CD4-positive, alpha-beta T cell (primary cell): ENCODE measurements around the gene ACACA. TPM values are rescaled to one million over a fixed set of nuclear protein-coding genes. Genes with fewer than 3 reads are reported as not detected.

Experiments
- ATAC-seq: fragments of 200-7000 bp; cut with Tn5 transposase; one replicate; pipeline ENCODE4 v1.10.0; 2022; ENCODE audit warnings: mild to moderate bottlenecking; ENCODE audit not compliant: poor library complexity
- CTCF ChIA-PET: fragments of 350-600 bp; sonication (Branson Sonifier 250); formaldehyde crosslinking; loops from one replicate; lab custom pipeline; 2021; ENCODE audit warnings: antibody characterized with exemption, inconsistent platforms; lab: Charles Lee
- POLR2A ChIA-PET: fragments of 350-600 bp; sonication (Branson Sonifier 250); formaldehyde crosslinking; loops from one replicate; lab custom pipeline; 2021; ENCODE audit warnings: antibody characterized with exemption, inconsistent platforms; lab: Charles Lee
- DNase-seq, 14 experiments: peaks; one replicate each; pipeline ENCODE4 v3.0.0-alpha.2; 2013 to 2020; ENCODE audit warnings: mixed read lengths in 2 of 14
- H3K27ac ChIP-seq, 2 donors: one replicate each; pipeline versions ENCODE4 v1.5.1 to v1.7.0; 2013; ENCODE audit warnings: low read length in 2 of 2, low read depth in 1 of 2, mild to moderate bottlenecking in 1 of 2
- H3K27me3 ChIP-seq, 2 experiments: 1 replicate in 1 of 2; 2 replicates in 1 of 2; pipeline versions ENCODE4 v1.6.1 to v1.7.0; 2013; ENCODE audit warnings: low read length in 2 of 2, control low read depth in 1 of 2, mild to moderate bottlenecking in 1 of 2, moderate library complexity in 1 of 2; ENCODE audit not compliant: insufficient read depth in 2 of 2, control insufficient read depth in 1 of 2
- H3K36me3 ChIP-seq: one replicate; pipeline ENCODE4 v1.6.1; 2013; ENCODE audit warnings: low read length, control low read depth; ENCODE audit not compliant: insufficient read depth
- H3K4me1 ChIP-seq: one replicate; pipeline ENCODE4 v1.6.1; 2013; ENCODE audit warnings: low read length, control low read depth; ENCODE audit not compliant: insufficient read depth
- H3K4me3 ChIP-seq: one replicate; pipeline ENCODE4 v1.5.1; 2013; ENCODE audit warnings: mild to moderate bottlenecking, low read length, moderate library complexity
- H3K9me3 ChIP-seq, 2 experiments: 1 replicate in 1 of 2; 2 replicates in 1 of 2; pipeline versions ENCODE4 v1.6.1 to v1.7.0; 2013; ENCODE audit warnings: low read length in 2 of 2, mild to moderate bottlenecking in 2 of 2, control low read depth in 1 of 2, moderate library complexity in 1 of 2; ENCODE audit not compliant: control insufficient read depth in 1 of 2, insufficient read depth in 1 of 2
- H3K27ac Mint-ChIP-seq: one replicate; pipeline ENCODE4 v1.8.0; 2020; ENCODE audit warnings: mixed read lengths
- H3K27me3 Mint-ChIP-seq: one replicate; pipeline ENCODE4 v1.8.0; 2021; ENCODE audit warnings: mixed read lengths
- H3K36me3 Mint-ChIP-seq: one replicate; pipeline ENCODE4 v1.8.0; 2021; ENCODE audit warnings: low read depth, mixed read lengths
- H3K4me1 Mint-ChIP-seq: one replicate; pipeline ENCODE4 v1.8.0; 2021; ENCODE audit warnings: low read depth, mixed read lengths
- H3K4me3 Mint-ChIP-seq: one replicate; pipeline ENCODE4 v1.8.0; 2020; ENCODE audit warnings: mild to moderate bottlenecking, mixed read lengths
- H3K9me3 Mint-ChIP-seq: one replicate; pipeline ENCODE4 v1.8.0; 2020; ENCODE audit warnings: mixed read lengths
- intact Hi-C, 2 experiments: fragments of 100-400 bp; cut with DNase I in 1 of 2; cut with micrococcal nuclease in 1 of 2; formaldehyde crosslinking; loops; one replicate each; pipeline versions ENCODE4 v1.15.1 to v1.9.0; 2023 to 2025; cut with DNase I, micrococcal nuclease
- total RNA-seq, 174 experiments: library from RNA in 2 of 174; stranded (reverse) in 2 of 174; gene quantifications; one replicate each; pipeline ENCODE4 v1.2.3 and lab custom pipeline; 2021 to 2026
- TF ChIP-seq, protein P1 (sequence below): fragments of 200-600 bp; IDR thresholded peaks from one replicate; pipeline ENCODE4 v1.8.0; 2022; ENCODE audit warnings: antibody characterized with exemption, mild to moderate bottlenecking

The ACACA gene
- total RNA-seq, 2 experiments from 2014 or later = 26.0 to 28.9 TPM

DNA sequence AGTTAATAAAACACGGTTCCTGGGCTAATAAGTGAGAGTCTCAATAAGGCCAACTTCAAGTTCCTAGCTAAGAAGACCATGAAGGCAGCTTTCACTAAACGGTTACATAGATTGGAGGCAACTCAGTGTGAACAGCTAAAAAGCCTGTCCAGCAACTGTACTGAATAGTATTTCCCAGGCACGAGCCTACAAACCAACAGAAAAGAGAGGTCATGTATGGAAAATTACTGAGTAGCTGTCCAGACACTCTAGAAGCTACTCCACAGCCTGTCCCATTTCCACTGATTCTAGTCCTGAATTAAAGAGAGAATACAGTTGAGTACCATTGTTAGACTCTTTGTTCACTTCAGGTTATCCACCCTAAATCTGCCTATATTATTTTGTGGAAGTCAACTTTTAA lies 67.3 kb downstream of the ACACA start:
- ChIA-PET CTCF (no interaction called here), POLR2A (no interaction called here)
- no peaks in the 10 kb centered on the region for H3K4me1 ChIP-seq
- peaks cover 22% of the 10 kb centered on the region for H3K36me3 Mint-ChIP-seq
- no peaks in the 10 kb centered on the region for H3K9me3 ChIP-seq
- H3K27me3 ChIP-seq = no peaks in the 10 kb centered on the region
- H3K4me3 Mint-ChIP-seq = no peak overlapping the region
- no peak overlapping the region for H3K27ac ChIP-seq
- ATAC-seq (no peak), DNase-seq (no peak)
- no peak overlapping the region for H3K4me3 ChIP-seq
- H3K4me1 Mint-ChIP-seq = no peaks in the 10 kb centered on the region
- peaks cover 5% of the 10 kb centered on the region for H3K36me3 ChIP-seq
- intact Hi-C loops = no loop called here
- no peak overlapping the region for H3K27ac Mint-ChIP-seq
- H3K9me3 Mint-ChIP-seq = no peaks in the 10 kb centered on the region
- no peaks in the 10 kb centered on the region for H3K27me3 Mint-ChIP-seq
- TF ChIP-seq, protein P1, sequence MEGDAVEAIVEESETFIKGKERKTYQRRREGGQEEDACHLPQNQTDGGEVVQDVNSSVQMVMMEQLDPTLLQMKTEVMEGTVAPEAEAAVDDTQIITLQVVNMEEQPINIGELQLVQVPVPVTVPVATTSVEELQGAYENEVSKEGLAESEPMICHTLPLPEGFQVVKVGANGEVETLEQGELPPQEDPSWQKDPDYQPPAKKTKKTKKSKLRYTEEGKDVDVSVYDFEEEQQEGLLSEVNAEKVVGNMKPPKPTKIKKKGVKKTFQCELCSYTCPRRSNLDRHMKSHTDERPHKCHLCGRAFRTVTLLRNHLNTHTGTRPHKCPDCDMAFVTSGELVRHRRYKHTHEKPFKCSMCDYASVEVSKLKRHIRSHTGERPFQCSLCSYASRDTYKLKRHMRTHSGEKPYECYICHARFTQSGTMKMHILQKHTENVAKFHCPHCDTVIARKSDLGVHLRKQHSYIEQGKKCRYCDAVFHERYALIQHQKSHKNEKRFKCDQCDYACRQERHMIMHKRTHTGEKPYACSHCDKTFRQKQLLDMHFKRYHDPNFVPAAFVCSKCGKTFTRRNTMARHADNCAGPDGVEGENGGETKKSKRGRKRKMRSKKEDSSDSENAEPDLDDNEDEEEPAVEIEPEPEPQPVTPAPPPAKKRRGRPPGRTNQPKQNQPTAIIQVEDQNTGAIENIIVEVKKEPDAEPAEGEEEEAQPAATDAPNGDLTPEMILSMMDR = no peak

DNA sequence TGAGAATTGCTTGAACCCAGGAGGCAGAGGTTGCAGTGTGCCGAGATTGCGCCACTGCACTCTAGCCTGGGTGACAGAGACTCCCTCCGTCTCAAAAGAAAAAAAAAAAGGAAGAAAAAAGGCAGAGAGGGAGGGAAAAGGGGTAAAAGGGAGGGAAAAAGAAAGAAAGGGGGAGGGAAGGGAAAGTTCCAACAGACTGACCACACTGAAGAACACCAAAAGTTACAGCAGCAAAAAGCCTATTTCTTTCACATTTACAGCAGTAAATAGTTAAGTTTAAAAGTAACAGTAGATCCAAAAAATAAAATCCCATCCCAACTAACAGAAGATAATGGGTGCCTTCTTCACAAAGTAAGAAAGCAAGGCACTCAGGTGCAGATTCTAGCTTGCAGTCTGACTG lies 67.8 kb downstream of the ACACA start:
- TF ChIP-seq, protein P1 = no peak
- Mint-ChIP-seq H3K4me3 (no peak overlapping the region), H3K9me3 (no peaks in the 10 kb centered on the region), H3K27me3 (no peaks in the 10 kb centered on the region), H3K36me3 (peaks cover 22% of the 10 kb centered on the region), H3K4me1 (no peaks in the 10 kb centered on the region), H3K27ac (no peak overlapping the region)
- Histone ChIP-seq H3K36me3 (peaks cover 5% of the 10 kb centered on the region), H3K4me1 (no peaks in the 10 kb centered on the region), H3K4me3 (no peak overlapping the region), H3K27ac (no peak overlapping the region), H3K27me3 (no peaks in the 10 kb centered on the region), H3K9me3 (no peaks in the 10 kb centered on the region)
- CTCF ChIA-PET = no interaction called here
- no peak for ATAC-seq
- intact Hi-C loops = no loop called here
- POLR2A ChIA-PET = no interaction called here
- DNase-seq = no peak

DNA sequence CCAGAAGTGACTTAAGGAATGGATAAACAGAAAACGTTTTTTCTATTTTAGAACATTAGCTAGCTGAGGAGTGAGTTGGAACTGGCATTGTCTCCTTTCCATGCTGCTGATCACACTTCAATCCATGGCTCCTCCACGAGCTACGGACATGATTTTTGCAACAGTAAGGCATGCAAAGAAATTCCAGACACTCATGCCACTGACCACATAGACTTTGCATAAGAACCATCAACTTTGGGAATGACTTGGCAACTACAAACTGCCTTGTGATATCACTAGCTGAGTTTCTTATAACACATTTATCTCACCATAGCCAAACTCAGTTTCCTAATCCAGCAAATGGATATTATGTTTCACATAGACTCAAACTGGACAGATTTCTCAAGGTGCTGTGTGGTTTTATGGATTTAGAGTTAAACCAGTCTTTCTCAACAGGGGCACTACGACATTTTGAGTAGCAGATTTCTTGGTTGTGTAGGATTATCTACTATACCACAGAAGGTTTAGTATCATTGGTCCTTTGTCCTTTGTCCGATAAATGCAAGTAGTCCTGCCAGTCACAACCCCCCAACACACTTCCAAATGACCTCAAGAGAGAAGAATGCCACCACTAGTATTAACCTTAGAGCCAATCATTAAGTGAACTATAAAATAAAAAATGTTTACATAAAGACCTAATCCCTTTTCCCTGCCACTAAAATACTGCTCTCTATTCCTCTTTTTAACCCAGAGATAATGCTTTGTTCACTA lies 79.1 kb downstream of the ACACA start:
- TF ChIP-seq, protein P1 = no peak
- H3K27ac ChIP-seq = no peak overlapping the region
- POLR2A ChIA-PET = no interaction called here
- H3K4me1 ChIP-seq = no peaks in the 10 kb centered on the region
- CTCF ChIA-PET = no interaction called here
- peaks cover under 1% of the 10 kb centered on the region for H3K4me1 Mint-ChIP-seq
- intact Hi-C loops = no loop called here
- H3K4me3 Mint-ChIP-seq = no peak overlapping the region
- peaks cover 46% of the 10 kb centered on the region for H3K36me3 Mint-ChIP-seq
- H3K4me3 ChIP-seq = no peak overlapping the region
- DNase-seq (no peak), ATAC-seq (no peak)
- no peaks in the 10 kb centered on the region for H3K9me3 ChIP-seq
- H3K36me3 ChIP-seq = peaks cover 11% of the 10 kb centered on the region
- no peaks in the 10 kb centered on the region for H3K9me3 Mint-ChIP-seq
- no peaks in the 10 kb centered on the region for H3K27me3 ChIP-seq
- no peak overlapping the region for H3K27ac Mint-ChIP-seq
- H3K27me3 Mint-ChIP-seq = no peaks in the 10 kb centered on the region
